GM13977 (cell line): Measurements from ENCODE around the gene PLA2G1B.

Source experiments
- DNase-seq: peaks from one replicate; pipeline ENCODE4 v3.0.0; 2012; ENCODE audit warnings: low spot score
- CTCF ChIP-seq: IDR thresholded peaks from 2 replicates; pipeline ENCODE4 v1.5.1; 2012; ENCODE audit warnings: mild to moderate bottlenecking, control low read depth; ENCODE audit not compliant: insufficient read depth; ENCODE audit errors: extremely low read depth, missing control alignments
- in situ Hi-C: fragments of 300-500 bp; cut with MboI; formaldehyde crosslinking; loops from one replicate; pipeline ENCODE4 v1.12.0; 2022; ENCODE audit warnings: low sequenced_read_pairs, low pct_unique_long_range_greater_than_20kb, mixed read lengths, inconsistent platforms; ENCODE audit not compliant: unreplicated experiment

Gene PLA2G1B

GRCh38 chr12:120366341-120366705, 38.7 kb upstream of the PLA2G1B start:
- in situ Hi-C loops = no loop called here
- no peak for DNase-seq
- TF ChIP-seq CTCF = no peak

- DNase-seq = no peak
- TF ChIP-seq CTCF = no peak
- in situ Hi-C loops = no loop called here
Measured at GRCh38 chr12:120365675-120366340, 38.2 kb upstream of the PLA2G1B start.

- no peak for TF ChIP-seq CTCF
- no peak for DNase-seq
- in situ Hi-C loops = no loop called here
Measured at GRCh38 chr12:120364487-120364886, 36.9 kb upstream of the PLA2G1B start.

- TF ChIP-seq CTCF = no peak
- no peak for DNase-seq
- in situ Hi-C loops = no loop called here
Measured at GRCh38 chr12:120363274-120363855, 35.8 kb upstream of the PLA2G1B start.

GRCh38 chr12:120362516-120363273, 35.1 kb upstream of the PLA2G1B start:
- in situ Hi-C loops = no loop called here
- DNase-seq = peak; percentile 24
- no peak for TF ChIP-seq CTCF

- peak; percentile 85 for DNase-seq
- TF ChIP-seq CTCF = no peak
- in situ Hi-C loops = no loop called here
Measured at GRCh38 chr12:120361506-120362208, 34.1 kb upstream of the PLA2G1B start.
